ENCODE results near the gene C1R.
A peak's percentile ranks its signal among the peaks of the same experiment; 100 is the strongest.
"Not testable (repeated sequence)": the region's sequence is repeated elsewhere in the genome, so short reads cannot be mapped to it uniquely, and the experiment has no call there.

The C1R gene

GRCh38 chr12:7039403-7039802, 52.8 kb downstream of the C1R start:
- no peak for TF ChIP-seq POLR2A (IDR thresholded peaks at IDR 0.05; ENCODE audit: extremely low read depth, insufficient read length)
- TF ChIP-seq MAX (IDR thresholded peaks at IDR 0.05; ENCODE audit: low read depth, low read length): no peak
- TF ChIP-seq CTCF (IDR thresholded peaks at IDR 0.05; ENCODE audit: low read depth, low read length): no peak
- TF ChIP-seq MYC (IDR thresholded peaks at IDR 0.05; ENCODE audit: low read depth, low read length): no peak
- no peak for DNase-seq (ENCODE audit: low read depth)
- H3K4me3 ChIP-seq (ENCODE audit: low read depth, low read length): peak overlapping the region; percentile 23

DNA sequence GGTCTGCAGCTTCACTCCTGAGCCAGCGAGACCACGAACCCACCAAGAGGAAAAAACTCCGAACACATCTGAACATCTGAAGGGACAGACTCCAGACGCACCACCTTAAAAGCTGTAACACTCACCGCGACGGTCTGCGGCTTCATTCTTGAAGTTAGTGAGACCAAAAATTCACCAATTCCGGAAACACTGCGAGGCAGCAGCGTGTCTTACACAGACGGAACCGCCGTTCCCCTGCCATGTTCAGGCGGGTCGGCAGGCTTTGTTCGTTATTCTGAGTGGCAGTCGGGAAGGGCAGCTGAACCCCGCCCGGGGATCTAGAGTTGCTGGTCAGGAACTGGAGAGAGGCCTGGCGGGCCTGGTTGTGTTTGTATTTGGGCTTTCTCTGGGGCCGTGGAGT, 53.7 kb downstream of the C1R start:
- peak overlapping the region; percentile 23 for H3K4me3 ChIP-seq (ENCODE audit: low read depth, low read length)
- peak; percentile 51 for DNase-seq (ENCODE audit: low read depth)
- TF ChIP-seq MAX (IDR thresholded peaks at IDR 0.05; ENCODE audit: low read depth, low read length) (no peak), POLR2A (IDR thresholded peaks at IDR 0.05; ENCODE audit: extremely low read depth, insufficient read length) (no peak), CTCF (IDR thresholded peaks at IDR 0.05; ENCODE audit: low read depth, low read length) (no peak), MYC (IDR thresholded peaks at IDR 0.05; ENCODE audit: low read depth, low read length) (no peak)

- not testable (repeated sequence) for H3K4me3 ChIP-seq (ENCODE audit: low read depth, low read length)
- peak; percentile 63 for DNase-seq (ENCODE audit: low read depth)
These were observed 54.8 kb downstream of the C1R start for GRCh38 chr12:7037411-7037810.

- TF ChIP-seq MAX (IDR thresholded peaks at IDR 0.05; ENCODE audit: low read depth, low read length) (no peak), MYC (IDR thresholded peaks at IDR 0.05; ENCODE audit: low read depth, low read length) (no peak), POLR2A (IDR thresholded peaks at IDR 0.05; ENCODE audit: extremely low read depth, insufficient read length) (no peak), CTCF (IDR thresholded peaks at IDR 0.05; ENCODE audit: low read depth, low read length) (no peak)
- no peak overlapping the region for H3K4me3 ChIP-seq (ENCODE audit: low read depth, low read length)
- no peak for DNase-seq (ENCODE audit: low read depth)
These were observed 56.8 kb downstream of the C1R start for GRCh38 chr12:7035463-7035862.

DNA sequence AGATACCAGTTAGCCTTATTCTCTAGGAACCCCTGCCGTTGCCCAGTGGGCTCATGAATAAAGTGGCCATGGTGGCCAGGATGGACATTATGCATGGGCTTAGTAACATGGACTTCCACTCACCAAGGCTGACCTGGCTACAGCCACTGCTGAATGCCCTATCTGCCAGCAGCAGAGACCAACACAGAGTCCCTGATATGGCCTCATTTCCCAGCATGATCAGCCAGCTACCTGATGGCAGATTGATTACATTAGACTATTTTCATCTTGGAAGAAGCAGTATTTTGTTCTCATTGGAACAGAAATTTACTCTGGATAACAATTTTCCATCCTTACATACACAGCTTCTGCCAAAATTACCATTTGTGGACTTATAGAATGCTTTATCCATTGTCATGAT, 57.8 kb downstream of the C1R start:
- H3K4me3 ChIP-seq (ENCODE audit: low read depth, low read length): no peak overlapping the region
- no peak for DNase-seq (ENCODE audit: low read depth)
- no peak for TF ChIP-seq MAX (IDR thresholded peaks at IDR 0.05; ENCODE audit: low read depth, low read length)
- TF ChIP-seq CTCF (IDR thresholded peaks at IDR 0.05; ENCODE audit: low read depth, low read length): no peak
- no peak for TF ChIP-seq POLR2A (IDR thresholded peaks at IDR 0.05; ENCODE audit: extremely low read depth, insufficient read length)
- TF ChIP-seq MYC (IDR thresholded peaks at IDR 0.05; ENCODE audit: low read depth, low read length): no peak

DNA sequence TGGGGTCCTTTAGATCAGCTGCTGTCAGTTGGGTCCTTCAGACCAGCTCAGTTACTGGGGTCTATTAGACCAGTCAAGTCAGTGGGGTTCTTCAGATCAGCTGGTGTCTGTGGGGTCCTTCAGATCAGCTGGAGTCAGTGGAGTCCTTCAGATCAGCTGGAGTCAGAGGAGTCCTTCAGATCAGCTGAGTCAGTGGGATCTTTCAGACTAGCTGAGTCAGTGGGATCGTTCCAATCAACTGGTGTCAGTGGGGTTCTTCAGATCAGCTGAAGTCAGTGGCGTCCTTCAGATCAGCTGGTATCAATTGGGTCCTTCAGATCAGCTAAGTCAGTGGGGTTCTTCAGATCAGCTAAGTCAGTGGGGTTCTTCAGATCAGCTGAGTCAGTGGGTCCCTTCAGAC, 59.3 kb downstream of the C1R start:
- no peak overlapping the region for H3K4me3 ChIP-seq (ENCODE audit: low read depth, low read length)
- no peak for DNase-seq (ENCODE audit: low read depth)
- TF ChIP-seq MAX (IDR thresholded peaks at IDR 0.05; ENCODE audit: low read depth, low read length): no peak
- TF ChIP-seq POLR2A (IDR thresholded peaks at IDR 0.05; ENCODE audit: extremely low read depth, insufficient read length): no peak
- no peak for TF ChIP-seq CTCF (IDR thresholded peaks at IDR 0.05; ENCODE audit: low read depth, low read length)
- TF ChIP-seq MYC (IDR thresholded peaks at IDR 0.05; ENCODE audit: low read depth, low read length): no peak

Measured in NB4 (cell line).